Measurements from ENCODE around the gene ADAM19.
"Not testable (repeated sequence)": the region's sequence is repeated elsewhere in the genome, so short reads cannot be mapped to it uniquely, and the experiment has no call there.

ADAM19 gene

GRCh38 chr5:157458835-157459234 is 116.7 kb downstream of the ADAM19 start:
- no peak for DNase-seq

GRCh38 chr5:157457391-157457790 is 118.2 kb downstream of the ADAM19 start:
- no peak for DNase-seq

GRCh38 chr5:157456301-157456700 is 119.3 kb downstream of the ADAM19 start:
- DNase-seq: no peak

GRCh38 chr5:157455057-157455456 is 120.5 kb downstream of the ADAM19 start:
- no peak for DNase-seq

- no peak for DNase-seq
Measured at GRCh38 chr5:157454273-157454672, 121.3 kb downstream of the ADAM19 start.

- no peak for DNase-seq
Measured at GRCh38 chr5:157451806-157452205, 123.8 kb downstream of the ADAM19 start.

GRCh38 chr5:157450024-157450423 is 125.6 kb downstream of the ADAM19 start:
- no peak for DNase-seq

- DNase-seq: no peak
Measured at GRCh38 chr5:157449011-157449723, 126.4 kb downstream of the ADAM19 start.

- no peak for DNase-seq
Measured at GRCh38 chr5:157447201-157447637, 128.4 kb downstream of the ADAM19 start.

GRCh38 chr5:157446412-157446935 is 129.1 kb downstream of the ADAM19 start:
- DNase-seq: no peak

- no peak for DNase-seq
Measured at GRCh38 chr5:157445745-157446411, 129.7 kb downstream of the ADAM19 start.

GRCh38 chr5:157444224-157444623 is 131.4 kb downstream of the ADAM19 start:
- DNase-seq: no peak

- DNase-seq: no peak
Measured at GRCh38 chr5:157443041-157443549, 132.5 kb downstream of the ADAM19 start.

- DNase-seq: no peak
Measured at GRCh38 chr5:157434096-157434495, 141.5 kb downstream of the ADAM19 start.

GRCh38 chr5:157431544-157432200 is 143.9 kb downstream of the ADAM19 start:
- DNase-seq: peak in 1 of 2 donors; percentile 17

- not testable (repeated sequence) for DNase-seq
Measured at GRCh38 chr5:157429920-157430319, 145.7 kb downstream of the ADAM19 start.

Measured in stimulated activated CD4-positive, alpha-beta T cell treated with anti-CD3 and anti-CD28 coated beads, Interleukin-2, amount 100 ng/mL, for 48 hours (primary cell).